ENCODE results near the gene DUSP22. TPM values are rescaled to one million over a fixed set of nuclear protein-coding genes. Genes with fewer than 3 reads are reported as not detected.

The DUSP22 gene
- polyA plus RNA-seq, 3 donors, result 107 to 120 (median 117) TPM

GRCh38 chr6:316753-317038 lies 24.4 kb downstream of the DUSP22 start:
- H3K4me3 ChIP-seq (replicated peaks in 1 of 3; ENCODE audit: low read depth in 2 of 3, low read length in 3 of 3), result no peak overlapping the region
- no peak overlapping the region for H3K4me3 Mint-ChIP-seq
- H3K79me2 ChIP-seq (ENCODE audit: insufficient read depth, low read length), result peaks cover 72% of the 10 kb centered on the region
- no peak overlapping the region for H2AFZ ChIP-seq (ENCODE audit: insufficient read depth, low read depth, low read length, poor library complexity, severe bottlenecking)
- H3K27ac Mint-ChIP-seq, result peak overlapping the region in 2 of 7 donors; percentile 2 to 18
- H3K27me3 Mint-ChIP-seq (ENCODE audit: low read depth in 3 of 3), result peaks cover 0 to 1% (median 1%) of the 10 kb centered on the region in 3 donors
- peak overlapping the region in 1 of 2 donors; percentile 31 for H3K27ac ChIP-seq (ENCODE audit: low read depth in 1 of 2, low read length in 2 of 2)
- H3K9me3 ChIP-seq (replicated peaks in 1 of 2; ENCODE audit: control insufficient read depth in 1 of 2, insufficient read depth in 1 of 2, low read length in 2 of 2), result no peaks in the 10 kb centered on the region
- H4K20me1 ChIP-seq (ENCODE audit: insufficient read depth, low read length), result no peaks in the 10 kb centered on the region
- H3K27me3 ChIP-seq (ENCODE audit: control insufficient read depth in 2 of 2, insufficient read depth in 2 of 2, low read length in 2 of 2), result no peaks in the 10 kb centered on the region
- no peak for TF ChIP-seq CTCF (IDR thresholded peaks at IDR 0.05)
- H3K4me1 Mint-ChIP-seq, result peaks cover 57% of the 10 kb centered on the region
- peaks cover 28 to 43% of the 10 kb centered on the region in 2 donors for H3K36me3 Mint-ChIP-seq
- H3K9ac ChIP-seq (ENCODE audit: insufficient read depth, low read length, poor library complexity, severe bottlenecking), result no peak overlapping the region
- H3K4me1 ChIP-seq (ENCODE audit: control insufficient read depth in 1 of 2, insufficient read depth in 2 of 2, low read length in 2 of 2), result peaks cover 73 to 86% of the 10 kb centered on the region in 2 donors
- peak overlapping the region; percentile 1 for H3K4me2 ChIP-seq (replicated peaks; ENCODE audit: extremely low read depth, low read length, poor library complexity, severe bottlenecking)
- peaks cover 0 to 11% (median 0%) of the 10 kb centered on the region in 7 donors for H3K9me3 Mint-ChIP-seq
- H3K36me3 ChIP-seq (replicated peaks in 1 of 2; ENCODE audit: control insufficient read depth in 1 of 2, insufficient read depth in 2 of 2, low read length in 2 of 2), result peaks cover 3 to 35% of the 10 kb centered on the region in 2 donors
- DNase-seq, result no peak
- intact Hi-C loops (cut with micrococcal nuclease), result no loop called here

- TF ChIP-seq CTCF (IDR thresholded peaks at IDR 0.05), result no peak
- no peak overlapping the region for H3K4me3 ChIP-seq (replicated peaks in 1 of 3; ENCODE audit: low read depth in 2 of 3, low read length in 3 of 3)
- DNase-seq, result no peak
- peaks cover 28 to 43% of the 10 kb centered on the region in 2 donors for H3K36me3 Mint-ChIP-seq
- no peak overlapping the region for H3K27ac ChIP-seq (ENCODE audit: low read depth in 1 of 2, low read length in 2 of 2)
- H3K27me3 Mint-ChIP-seq (ENCODE audit: low read depth in 3 of 3), result peaks cover 0 to 1% (median 1%) of the 10 kb centered on the region in 3 donors
- H3K27me3 ChIP-seq (ENCODE audit: control insufficient read depth in 2 of 2, insufficient read depth in 2 of 2, low read length in 2 of 2), result no peaks in the 10 kb centered on the region
- H3K4me3 Mint-ChIP-seq, result no peak overlapping the region
- H3K36me3 ChIP-seq (replicated peaks in 1 of 2; ENCODE audit: control insufficient read depth in 1 of 2, insufficient read depth in 2 of 2, low read length in 2 of 2), result peaks cover 3 to 35% of the 10 kb centered on the region in 2 donors
- H3K9me3 ChIP-seq (replicated peaks in 1 of 2; ENCODE audit: control insufficient read depth in 1 of 2, insufficient read depth in 1 of 2, low read length in 2 of 2), result no peaks in the 10 kb centered on the region
- peak overlapping the region in 2 of 7 donors; percentile 18 to 67 for H3K27ac Mint-ChIP-seq
- H4K20me1 ChIP-seq (ENCODE audit: insufficient read depth, low read length), result no peaks in the 10 kb centered on the region
- no peak overlapping the region for H3K4me2 ChIP-seq (replicated peaks; ENCODE audit: extremely low read depth, low read length, poor library complexity, severe bottlenecking)
- H3K4me1 Mint-ChIP-seq, result peaks cover 53% of the 10 kb centered on the region
- H3K9ac ChIP-seq (ENCODE audit: insufficient read depth, low read length, poor library complexity, severe bottlenecking), result no peak overlapping the region
- peaks cover 73 to 86% of the 10 kb centered on the region in 2 donors for H3K4me1 ChIP-seq (ENCODE audit: control insufficient read depth in 1 of 2, insufficient read depth in 2 of 2, low read length in 2 of 2)
- peaks cover 70% of the 10 kb centered on the region for H3K79me2 ChIP-seq (ENCODE audit: insufficient read depth, low read length)
- intact Hi-C loops (cut with micrococcal nuclease), result no loop called here
- H3K9me3 Mint-ChIP-seq, result peaks cover 0 to 11% (median 0%) of the 10 kb centered on the region in 7 donors
- H2AFZ ChIP-seq (ENCODE audit: insufficient read depth, low read depth, low read length, poor library complexity, severe bottlenecking), result no peak overlapping the region
- WGBS (ENCODE audit: insufficient coverage), result 76% methylated on average over 6 of the region's 7 CpGs
These were observed 24.8 kb downstream of the DUSP22 start for GRCh38 chr6:317060-317447.

All from CD14-positive monocyte (primary cell).